DOHH2 (cell line): Measurements from ENCODE around the gene HAND2.
A peak's percentile ranks its signal among the peaks of the same experiment; 100 is the strongest.

Experiments used
- EZH2phosphoT487 ChIP-seq: fragments of 200-600 bp; sonication (generic); IDR thresholded peaks from 2 replicates; pipeline ENCODE4 v1.6.1; 2017; ENCODE audit warnings: borderline replicate concordance, mild to moderate bottlenecking, antibody characterized with exemption, low read length, moderate library complexity, mixed read lengths
- TF ChIP-seq, protein P1 (sequence below): fragments of 200-600 bp; sonication (generic); IDR thresholded peaks from one replicate; pipeline ENCODE4 v1.5.1; 2014; ENCODE audit warnings: antibody characterized with exemption, mild to moderate bottlenecking, low read depth, low read length; ENCODE audit not compliant: poor library complexity, severe bottlenecking

DNA sequence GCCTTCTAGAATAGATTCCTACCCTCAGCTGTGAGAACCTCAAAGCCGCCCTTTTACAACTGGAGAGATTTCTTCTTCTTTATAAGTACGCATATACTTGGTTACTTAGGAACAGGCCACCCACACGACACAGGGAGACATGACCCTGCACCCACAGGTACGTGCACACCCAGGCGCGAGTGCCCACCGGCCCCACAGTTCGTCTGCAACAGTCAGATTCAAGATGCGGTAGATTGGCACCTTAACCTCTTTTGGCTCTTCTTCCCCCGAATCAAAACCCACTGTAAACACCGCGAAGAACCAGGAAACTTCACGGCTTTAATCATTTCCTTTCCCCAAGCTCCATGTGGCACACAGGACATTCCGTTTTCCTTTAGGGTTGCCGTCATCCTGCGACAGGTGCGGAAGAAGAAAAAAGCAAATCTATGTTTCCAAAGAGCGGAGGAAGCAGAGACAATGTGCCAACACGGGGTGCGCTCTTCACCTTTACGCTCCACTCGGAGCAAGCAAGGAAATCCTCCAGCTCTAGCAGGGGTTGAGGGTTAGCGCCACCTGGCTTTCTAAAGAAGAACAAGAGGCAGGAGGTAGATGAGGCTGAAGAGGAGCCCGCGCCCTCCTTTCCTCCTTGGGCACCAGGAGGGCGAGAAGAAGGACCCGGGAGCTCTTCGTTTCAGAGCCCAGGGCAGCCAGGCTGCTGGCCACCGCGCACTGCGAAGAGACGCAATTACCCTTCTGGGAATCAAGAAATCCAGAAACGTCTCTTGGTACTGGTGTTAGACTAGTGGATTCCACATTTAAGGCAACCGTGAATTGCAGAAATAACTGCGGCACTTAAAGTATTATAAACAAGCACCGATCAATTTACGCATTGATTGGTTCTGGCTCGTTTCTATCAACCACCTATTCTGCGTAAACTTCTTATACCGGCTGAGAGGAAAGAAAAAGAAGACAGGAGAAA is 35.7 kb downstream of the HAND2 start:
- TF ChIP-seq, protein P1, sequence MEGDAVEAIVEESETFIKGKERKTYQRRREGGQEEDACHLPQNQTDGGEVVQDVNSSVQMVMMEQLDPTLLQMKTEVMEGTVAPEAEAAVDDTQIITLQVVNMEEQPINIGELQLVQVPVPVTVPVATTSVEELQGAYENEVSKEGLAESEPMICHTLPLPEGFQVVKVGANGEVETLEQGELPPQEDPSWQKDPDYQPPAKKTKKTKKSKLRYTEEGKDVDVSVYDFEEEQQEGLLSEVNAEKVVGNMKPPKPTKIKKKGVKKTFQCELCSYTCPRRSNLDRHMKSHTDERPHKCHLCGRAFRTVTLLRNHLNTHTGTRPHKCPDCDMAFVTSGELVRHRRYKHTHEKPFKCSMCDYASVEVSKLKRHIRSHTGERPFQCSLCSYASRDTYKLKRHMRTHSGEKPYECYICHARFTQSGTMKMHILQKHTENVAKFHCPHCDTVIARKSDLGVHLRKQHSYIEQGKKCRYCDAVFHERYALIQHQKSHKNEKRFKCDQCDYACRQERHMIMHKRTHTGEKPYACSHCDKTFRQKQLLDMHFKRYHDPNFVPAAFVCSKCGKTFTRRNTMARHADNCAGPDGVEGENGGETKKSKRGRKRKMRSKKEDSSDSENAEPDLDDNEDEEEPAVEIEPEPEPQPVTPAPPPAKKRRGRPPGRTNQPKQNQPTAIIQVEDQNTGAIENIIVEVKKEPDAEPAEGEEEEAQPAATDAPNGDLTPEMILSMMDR, result peak; percentile 84
- no peak for TF ChIP-seq EZH2phosphoT487
